BE2C (cell line): ENCODE measurements around the gene C2CD5.

Source experiments
- DNase-seq: peaks from one replicate; pipeline ENCODE4 v3.0.0-alpha.2; 2020
- H3K27me3 ChIP-seq: fragments of 250-450 bp; sonication (Bioruptor Pico); 2 replicates; pipeline ENCODE4 v1.5.1; 2020; ENCODE audit warnings: mild to moderate bottlenecking
- H3K36me3 ChIP-seq: fragments of 250-450 bp; sonication (Bioruptor Pico); 2 replicates; pipeline ENCODE4 v1.5.1; 2020; ENCODE audit warnings: mild to moderate bottlenecking
- H3K4me1 ChIP-seq: fragments of 250-450 bp; sonication (Bioruptor Pico); 2 replicates; pipeline ENCODE4 v1.5.1; 2020
- H3K4me3 ChIP-seq: 2 replicates; pipeline ENCODE4 v1.5.1; 2011; ENCODE audit warnings: low read depth, low read length
- H3K9me3 ChIP-seq: fragments of 250-450 bp; sonication (Bioruptor Pico); 2 replicates; pipeline ENCODE4 v1.5.1; 2020
- CTCF ChIP-seq: IDR thresholded peaks from 2 replicates; pipeline ENCODE4 v1.5.1; 2012; ENCODE audit warnings: mild to moderate bottlenecking, low read depth, low read length

The C2CD5 gene

DNA sequence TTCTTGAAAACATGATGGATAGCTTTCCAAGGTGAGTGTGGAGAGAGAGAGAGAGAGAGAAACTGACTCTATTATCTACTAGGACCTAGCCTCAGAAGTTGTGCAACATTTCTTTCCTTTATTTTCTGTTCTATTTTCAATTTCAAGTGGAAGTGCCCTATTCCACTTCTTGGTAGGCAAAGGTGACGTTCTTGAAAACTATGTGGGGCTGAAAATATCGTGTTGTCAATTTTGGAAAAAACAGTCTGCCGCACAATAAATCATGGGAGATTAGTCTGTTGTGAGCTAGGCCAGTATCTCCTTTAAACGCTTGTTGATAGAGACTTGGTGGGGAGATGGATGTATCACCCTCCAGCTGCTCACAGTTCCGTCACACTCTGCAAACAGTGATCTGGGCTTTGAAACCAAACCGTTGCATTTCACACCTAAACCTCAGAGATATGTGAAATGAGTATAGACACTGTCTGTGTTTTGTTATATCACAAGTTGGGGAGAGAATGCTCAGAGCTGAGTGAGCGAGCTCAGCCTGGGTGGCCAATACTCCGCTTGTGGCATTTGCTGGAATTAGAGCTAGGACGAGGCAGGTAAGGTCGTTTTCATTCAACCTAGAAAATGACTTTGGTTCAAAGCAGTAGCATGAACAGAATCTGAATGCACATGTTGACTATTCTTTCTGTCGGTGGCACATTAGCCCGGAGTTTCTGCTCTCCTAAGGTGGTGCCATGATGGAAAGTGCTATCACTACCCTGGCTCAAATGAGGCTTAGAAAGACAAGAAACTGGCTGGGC is 134.8 kb downstream of the C2CD5 start:
- no peak for DNase-seq
- Histone ChIP-seq H3K4me1 (no peaks in the 10 kb centered on the region), H3K9me3 (no peaks in the 10 kb centered on the region), H3K4me3 (no peak overlapping the region), H3K36me3 (no peaks in the 10 kb centered on the region), H3K27me3 (no peaks in the 10 kb centered on the region)
- TF ChIP-seq CTCF: no peak

DNA sequence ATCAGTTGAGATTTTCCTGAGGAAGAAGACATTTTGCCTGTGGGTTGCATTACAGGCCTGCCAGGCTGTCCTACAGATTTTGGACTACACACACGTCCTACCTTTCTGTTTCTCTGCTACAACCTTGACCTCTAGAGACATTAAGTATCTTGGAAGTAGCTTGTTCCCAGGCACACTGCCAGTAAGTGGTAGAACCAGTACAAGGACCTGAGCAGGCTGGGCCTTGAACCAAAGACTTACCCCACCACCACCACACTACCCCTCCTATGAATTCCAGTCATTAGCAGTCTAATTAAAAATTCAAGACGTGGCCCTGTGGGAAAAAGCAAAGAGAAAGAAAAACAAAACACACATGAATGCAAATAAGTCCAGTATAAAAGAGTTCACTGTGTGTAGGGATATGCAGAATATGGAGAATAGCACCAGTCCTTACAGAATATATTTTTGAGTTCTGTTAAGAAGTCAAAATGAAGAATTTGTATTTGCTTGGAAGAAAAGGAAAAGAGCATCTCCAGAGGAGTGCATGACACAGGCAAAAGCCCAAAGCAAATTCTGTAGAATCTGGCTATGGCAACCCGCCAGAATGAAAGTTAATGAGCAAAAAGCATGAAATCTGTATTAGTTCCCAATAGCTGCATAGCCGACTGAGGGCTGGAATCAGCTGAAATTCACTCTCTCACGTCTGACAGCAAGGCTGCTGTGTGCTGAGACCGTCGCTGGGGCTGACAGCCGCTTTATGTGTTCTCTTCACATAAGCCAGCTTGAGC is 135.5 kb downstream of the C2CD5 start:
- Histone ChIP-seq H3K4me3 (no peak overlapping the region), H3K27me3 (no peaks in the 10 kb centered on the region), H3K36me3 (no peaks in the 10 kb centered on the region), H3K4me1 (no peaks in the 10 kb centered on the region), H3K9me3 (no peaks in the 10 kb centered on the region)
- no peak for TF ChIP-seq CTCF
- no peak for DNase-seq

GRCh38 chr12:22407397-22407796 is 136.9 kb downstream of the C2CD5 start:
- DNase-seq: no peak
- H3K9me3 ChIP-seq: no peaks in the 10 kb centered on the region
- no peaks in the 10 kb centered on the region for H3K36me3 ChIP-seq
- no peaks in the 10 kb centered on the region for H3K4me1 ChIP-seq
- no peaks in the 10 kb centered on the region for H3K27me3 ChIP-seq
- H3K4me3 ChIP-seq: no peak overlapping the region
- TF ChIP-seq CTCF: no peak

DNA sequence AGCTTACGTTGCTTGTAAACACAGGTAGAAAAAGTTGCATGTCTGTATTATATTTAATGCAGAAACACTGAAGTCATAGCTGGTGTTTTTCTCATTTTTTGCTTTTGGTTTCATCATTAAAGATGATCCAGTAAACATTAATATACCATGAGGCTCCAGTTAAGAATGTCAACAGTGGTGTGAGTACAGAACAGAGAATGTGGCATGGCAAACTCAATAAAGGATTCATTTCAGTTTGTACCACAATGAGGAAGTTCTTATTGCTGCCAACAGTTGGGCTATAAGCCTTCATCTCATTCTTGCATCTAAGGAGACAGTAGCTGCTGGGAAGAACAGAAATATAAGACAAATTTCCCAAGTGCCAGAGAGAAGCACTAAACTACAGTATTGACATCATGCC is 137.7 kb downstream of the C2CD5 start:
- no peak for DNase-seq
- TF ChIP-seq CTCF: no peak
- Histone ChIP-seq H3K36me3 (no peaks in the 10 kb centered on the region), H3K27me3 (no peaks in the 10 kb centered on the region), H3K4me1 (no peaks in the 10 kb centered on the region), H3K9me3 (no peaks in the 10 kb centered on the region), H3K4me3 (no peak overlapping the region)

DNA sequence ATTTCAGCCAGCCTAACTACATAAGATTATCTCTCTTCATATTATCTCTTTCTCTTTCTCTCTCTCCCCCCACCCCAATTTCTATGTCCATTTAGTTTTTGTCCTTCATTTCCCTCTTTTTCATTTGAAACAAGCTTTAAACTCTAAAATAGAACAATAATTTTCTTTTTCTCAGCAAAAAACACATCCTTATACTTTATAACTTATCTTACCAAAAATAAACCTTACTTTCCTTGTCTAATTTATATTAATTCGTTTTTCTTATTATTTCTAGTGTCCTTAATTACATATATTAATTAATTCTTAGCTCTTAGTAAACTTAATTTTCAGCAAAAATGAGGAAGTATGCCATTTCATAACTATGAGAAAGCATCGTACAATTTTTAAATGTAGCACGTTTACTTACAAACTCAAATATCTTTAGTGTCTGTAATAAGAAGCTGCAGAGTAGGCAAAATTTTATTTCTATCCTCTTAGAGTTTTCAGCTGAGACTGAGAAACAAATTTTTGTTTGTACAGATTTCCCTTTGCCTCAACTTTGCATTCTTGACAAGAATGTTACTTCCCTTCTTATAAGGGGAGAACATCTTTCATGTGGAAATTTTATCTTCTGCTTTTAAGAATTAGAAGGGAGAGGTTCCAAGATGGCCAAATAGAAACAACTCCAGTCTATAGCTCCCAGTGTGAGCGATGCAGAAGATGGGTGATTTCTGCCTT is 144.7 kb downstream of the C2CD5 start:
- no peak for TF ChIP-seq CTCF
- Histone ChIP-seq H3K4me1 (no peaks in the 10 kb centered on the region), H3K9me3 (no peaks in the 10 kb centered on the region; the same call in 1 of the 2 replicates), H3K4me3 (no peak overlapping the region), H3K36me3 (no peaks in the 10 kb centered on the region), H3K27me3 (no peaks in the 10 kb centered on the region)
- DNase-seq: no peak
